NCI-H187 (cell line): ENCODE results near the gene HAVCR2.
"Not testable (repeated sequence)": the region's sequence is repeated elsewhere in the genome, so short reads cannot be mapped to it uniquely, and the experiment has no call there.

Source experiments
- DNase-seq, 2 experiments: peaks; one replicate each; lab custom pipeline; 2025; lab: John Stamatoyannopoulos, UW

Gene HAVCR2

GRCh38 chr5:157088342-157088990 is 20.4 kb downstream of the HAVCR2 start:
- DNase-seq = no peak

- no peak for DNase-seq
Measured at GRCh38 chr5:157086751-157087359, 22.0 kb downstream of the HAVCR2 start.

GRCh38 chr5:157085930-157086329 is 22.9 kb downstream of the HAVCR2 start:
- no peak for DNase-seq

- no peak for DNase-seq
Measured at GRCh38 chr5:157080286-157080685, 28.6 kb downstream of the HAVCR2 start.

- no peak for DNase-seq
Measured at GRCh38 chr5:157076558-157076957, 32.3 kb downstream of the HAVCR2 start.

- no peak for DNase-seq
Measured at GRCh38 chr5:157072508-157072907, 36.3 kb downstream of the HAVCR2 start.

- no peak for DNase-seq
Measured at GRCh38 chr5:157069949-157070348, 38.9 kb downstream of the HAVCR2 start.

GRCh38 chr5:157068785-157069184 is 40.1 kb downstream of the HAVCR2 start:
- DNase-seq = no peak

GRCh38 chr5:157068339-157068738 is 40.5 kb downstream of the HAVCR2 start:
- DNase-seq = no peak

GRCh38 chr5:157067005-157067404 is 41.8 kb downstream of the HAVCR2 start:
- peak in 1 of 2 experiments; percentile 48 for DNase-seq

GRCh38 chr5:157066080-157066479 is 42.8 kb downstream of the HAVCR2 start:
- DNase-seq = no peak

- DNase-seq = no peak
Measured at GRCh38 chr5:157063776-157064430, 44.9 kb downstream of the HAVCR2 start.

- DNase-seq = no peak
Measured at GRCh38 chr5:157059891-157060290, 49.0 kb downstream of the HAVCR2 start.

- no peak for DNase-seq
Measured at GRCh38 chr5:157059093-157059539, 49.7 kb downstream of the HAVCR2 start, which contains the start of gene HAVCR1. TSS of gene HAVCR1 (minus strand) at chr5:157059116. CDS start at chr5:157057943, 1,173 bp downstream.

GRCh38 chr5:157057459-157058370 is 51.1 kb downstream of the HAVCR2 start:
- no peak for DNase-seq

GRCh38 chr5:157056848-157057247 is 52.0 kb downstream of the HAVCR2 start:
- DNase-seq = not testable (repeated sequence)

GRCh38 chr5:157051604-157052245 is 57.1 kb downstream of the HAVCR2 start:
- no peak for DNase-seq

GRCh38 chr5:157050050-157050449 is 58.8 kb downstream of the HAVCR2 start:
- DNase-seq = no peak

- DNase-seq = no peak
Measured at GRCh38 chr5:157049605-157050004, 59.2 kb downstream of the HAVCR2 start.

GRCh38 chr5:157047898-157048297 is 60.9 kb downstream of the HAVCR2 start:
- no peak for DNase-seq

GRCh38 chr5:157047016-157047415 is 61.8 kb downstream of the HAVCR2 start:
- DNase-seq = not testable (repeated sequence)

GRCh38 chr5:157046041-157046440 is 62.8 kb downstream of the HAVCR2 start:
- no peak for DNase-seq
